OCI-LY1 (cell line): ENCODE measurements around the gene SDCBP2.

Experiments
- EZH2 ChIP-seq: fragments of 200-600 bp; sonication (generic), shearing (Covaris generic); IDR thresholded peaks from 2 replicates; pipeline ENCODE4 v1.8.0; 2017; ENCODE audit warnings: borderline replicate concordance, mixed run types, mild to moderate bottlenecking, antibody characterized with exemption, low read length, moderate library complexity, mixed read lengths
- TF ChIP-seq, protein P1 (sequence below): fragments of 200-600 bp; sonication (generic), shearing (Covaris generic); IDR thresholded peaks from 2 replicates; pipeline ENCODE4 v1.5.1; 2017; ENCODE audit warnings: mild to moderate bottlenecking, antibody characterized with exemption, low read length, moderate library complexity, mixed read lengths

- TF ChIP-seq, protein P1, sequence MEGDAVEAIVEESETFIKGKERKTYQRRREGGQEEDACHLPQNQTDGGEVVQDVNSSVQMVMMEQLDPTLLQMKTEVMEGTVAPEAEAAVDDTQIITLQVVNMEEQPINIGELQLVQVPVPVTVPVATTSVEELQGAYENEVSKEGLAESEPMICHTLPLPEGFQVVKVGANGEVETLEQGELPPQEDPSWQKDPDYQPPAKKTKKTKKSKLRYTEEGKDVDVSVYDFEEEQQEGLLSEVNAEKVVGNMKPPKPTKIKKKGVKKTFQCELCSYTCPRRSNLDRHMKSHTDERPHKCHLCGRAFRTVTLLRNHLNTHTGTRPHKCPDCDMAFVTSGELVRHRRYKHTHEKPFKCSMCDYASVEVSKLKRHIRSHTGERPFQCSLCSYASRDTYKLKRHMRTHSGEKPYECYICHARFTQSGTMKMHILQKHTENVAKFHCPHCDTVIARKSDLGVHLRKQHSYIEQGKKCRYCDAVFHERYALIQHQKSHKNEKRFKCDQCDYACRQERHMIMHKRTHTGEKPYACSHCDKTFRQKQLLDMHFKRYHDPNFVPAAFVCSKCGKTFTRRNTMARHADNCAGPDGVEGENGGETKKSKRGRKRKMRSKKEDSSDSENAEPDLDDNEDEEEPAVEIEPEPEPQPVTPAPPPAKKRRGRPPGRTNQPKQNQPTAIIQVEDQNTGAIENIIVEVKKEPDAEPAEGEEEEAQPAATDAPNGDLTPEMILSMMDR: no peak
- TF ChIP-seq EZH2: no peak
Observed at GRCh38 chr20:1320902-1321653, 7.9 kb downstream of the SDCBP2 start.
